NCI-H1694 treated with DMSO at 0.1 percent for 48 hours (cell line): Measurements from ENCODE around the gene PRR18.

Source experiments
- DNase-seq: peaks from one replicate; lab custom pipeline; 2025; lab: John Stamatoyannopoulos, UW

Gene PRR18

DNA sequence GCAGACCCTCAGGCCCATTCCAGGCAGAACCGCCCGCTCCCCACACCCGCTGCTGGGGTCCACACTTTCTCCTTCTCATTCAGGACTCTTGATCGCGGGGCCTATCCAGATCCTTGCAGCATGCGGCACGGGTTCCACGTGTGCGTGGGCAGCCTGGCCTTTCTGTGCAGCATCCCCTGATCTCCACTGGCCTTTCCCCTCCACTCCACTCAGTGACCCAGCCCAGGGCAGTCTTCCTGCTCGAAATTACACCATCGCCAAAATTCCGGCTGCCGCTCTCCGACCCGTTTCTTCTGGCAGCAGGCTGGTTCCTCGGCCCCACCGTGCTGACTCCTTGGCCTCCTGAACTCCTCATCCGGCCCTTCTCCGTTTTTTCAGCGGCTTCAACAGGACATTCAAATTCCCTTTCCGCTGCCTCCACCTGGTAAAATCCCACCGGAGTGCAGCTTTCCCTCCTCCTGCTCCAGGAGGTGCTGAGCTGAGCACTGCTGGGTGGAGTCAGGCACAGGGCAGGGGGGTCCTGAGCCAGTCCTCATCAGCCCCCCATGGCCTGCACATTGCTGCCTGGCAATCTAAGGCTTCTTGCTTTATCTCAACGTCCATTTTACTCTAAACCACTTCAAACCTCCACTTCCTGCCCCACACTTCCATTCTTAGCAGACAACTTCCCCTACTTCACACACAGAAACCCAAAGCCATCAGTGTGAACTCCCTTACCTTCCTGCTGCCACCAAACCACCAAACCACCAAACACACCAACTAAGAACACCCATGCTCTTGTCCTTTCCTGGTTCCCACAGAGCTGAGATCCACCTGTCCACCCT is 25.2 kb upstream of the PRR18 start:
- DNase-seq = no peak

DNA sequence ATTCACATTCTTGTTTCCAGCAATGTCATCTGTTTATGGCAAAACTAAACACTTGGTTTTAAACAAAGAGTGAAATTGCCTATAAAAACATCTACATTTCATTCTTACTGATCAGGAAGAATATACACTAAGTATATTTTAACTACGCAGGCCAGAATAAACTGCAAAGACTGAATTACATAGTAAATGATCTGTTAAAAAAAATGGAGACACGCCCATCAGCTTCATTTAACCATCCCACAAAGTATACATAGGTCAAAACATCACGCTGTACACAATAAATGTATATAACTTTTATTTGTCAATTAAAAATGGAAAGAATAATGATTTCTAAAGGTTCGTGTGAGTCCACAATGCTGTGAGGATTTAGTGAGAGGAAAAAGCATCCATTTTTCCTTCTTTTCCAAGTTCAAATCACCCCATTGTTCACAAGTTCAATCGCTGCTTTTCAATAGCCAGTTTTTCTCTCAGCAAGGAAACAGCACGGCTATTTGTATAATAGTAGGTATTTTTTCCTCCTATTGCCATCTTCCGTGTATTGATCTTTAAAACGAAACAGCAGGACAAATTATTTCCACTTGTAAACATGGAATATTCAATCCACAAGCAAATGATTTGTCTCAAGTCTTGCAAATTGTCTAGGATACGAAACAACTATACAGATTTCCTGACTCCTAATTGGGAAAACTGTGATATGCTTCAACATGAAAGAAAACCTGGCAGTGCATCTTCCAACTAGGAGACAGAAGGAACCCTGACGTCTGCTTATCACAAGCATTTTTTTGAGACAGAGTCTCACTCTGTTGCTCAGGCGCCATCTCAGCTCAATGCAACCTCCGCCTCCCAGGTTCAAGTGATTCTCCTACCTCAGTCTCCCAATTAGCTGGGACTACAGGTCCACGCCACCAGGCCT is 23.6 kb upstream of the PRR18 start:
- DNase-seq = no peak

DNA sequence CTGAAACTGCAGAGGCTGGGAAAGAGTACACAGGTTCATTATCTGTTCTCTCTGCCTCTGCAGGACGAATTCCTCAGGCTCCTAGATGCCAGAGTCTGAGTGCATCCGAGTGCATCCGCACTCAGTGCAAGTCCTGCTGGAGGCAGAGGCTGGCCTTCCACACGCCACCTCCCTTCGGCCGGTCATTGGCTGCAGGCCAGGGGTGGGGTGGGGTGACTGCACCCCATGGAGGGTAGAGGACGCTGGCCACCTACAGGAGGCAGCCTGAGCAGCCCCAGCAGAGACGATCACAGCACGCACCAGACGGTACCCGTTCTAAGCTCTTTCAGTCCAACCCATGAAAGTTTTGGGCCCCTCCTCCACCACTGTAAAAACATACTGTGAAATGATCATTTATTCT is 22.4 kb upstream of the PRR18 start:
- no peak for DNase-seq

DNA sequence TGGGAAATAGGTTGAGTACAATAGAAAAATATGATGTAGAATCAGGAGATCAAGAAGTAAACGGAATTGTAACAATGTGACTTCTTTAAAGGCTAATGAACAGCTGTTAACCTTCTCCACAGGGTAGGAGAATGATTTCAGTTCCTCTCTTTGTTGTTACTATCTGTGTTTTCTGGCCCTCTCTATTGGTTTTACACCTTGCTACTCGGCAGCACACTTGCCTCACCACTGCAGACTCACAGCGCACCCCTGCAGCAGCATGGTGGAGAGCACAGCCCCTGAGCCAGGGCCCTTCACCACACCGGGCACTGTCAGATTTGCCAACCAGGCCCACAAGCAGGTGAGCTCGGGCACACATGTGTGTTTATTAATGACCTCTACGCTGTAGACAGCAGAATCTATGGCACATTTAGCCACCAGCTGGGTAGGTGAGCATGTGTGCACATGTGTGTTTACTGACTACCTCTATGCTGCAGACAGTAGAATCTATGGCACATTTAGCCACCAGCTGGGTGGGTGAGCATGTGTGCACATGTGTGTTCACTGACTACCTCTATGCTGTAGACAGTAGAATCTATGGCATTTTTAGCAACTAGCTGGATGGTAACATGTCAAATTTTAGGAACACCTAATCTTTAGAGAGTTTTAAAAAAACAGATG is 17.3 kb upstream of the PRR18 start:
- no peak for DNase-seq

DNA sequence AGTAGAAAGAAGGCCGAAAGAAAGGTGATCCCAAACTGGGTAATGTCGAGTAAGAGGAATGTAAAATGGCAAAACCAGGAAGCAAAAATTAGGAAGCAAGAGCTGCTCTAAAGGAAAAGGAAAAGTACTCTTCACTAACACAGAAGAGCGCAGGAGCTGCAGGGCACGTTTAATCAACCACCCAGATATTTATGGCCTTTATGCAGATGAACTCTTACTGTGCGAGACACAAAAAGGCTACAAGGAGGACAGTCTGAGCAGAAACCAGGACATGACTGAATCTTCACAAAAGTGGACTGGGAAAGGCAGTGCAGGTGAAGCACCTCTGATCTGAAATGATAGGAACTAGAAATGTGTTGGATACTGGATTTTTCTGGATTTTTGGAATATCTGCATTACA is 15.2 kb upstream of the PRR18 start:
- no peak for DNase-seq

DNA sequence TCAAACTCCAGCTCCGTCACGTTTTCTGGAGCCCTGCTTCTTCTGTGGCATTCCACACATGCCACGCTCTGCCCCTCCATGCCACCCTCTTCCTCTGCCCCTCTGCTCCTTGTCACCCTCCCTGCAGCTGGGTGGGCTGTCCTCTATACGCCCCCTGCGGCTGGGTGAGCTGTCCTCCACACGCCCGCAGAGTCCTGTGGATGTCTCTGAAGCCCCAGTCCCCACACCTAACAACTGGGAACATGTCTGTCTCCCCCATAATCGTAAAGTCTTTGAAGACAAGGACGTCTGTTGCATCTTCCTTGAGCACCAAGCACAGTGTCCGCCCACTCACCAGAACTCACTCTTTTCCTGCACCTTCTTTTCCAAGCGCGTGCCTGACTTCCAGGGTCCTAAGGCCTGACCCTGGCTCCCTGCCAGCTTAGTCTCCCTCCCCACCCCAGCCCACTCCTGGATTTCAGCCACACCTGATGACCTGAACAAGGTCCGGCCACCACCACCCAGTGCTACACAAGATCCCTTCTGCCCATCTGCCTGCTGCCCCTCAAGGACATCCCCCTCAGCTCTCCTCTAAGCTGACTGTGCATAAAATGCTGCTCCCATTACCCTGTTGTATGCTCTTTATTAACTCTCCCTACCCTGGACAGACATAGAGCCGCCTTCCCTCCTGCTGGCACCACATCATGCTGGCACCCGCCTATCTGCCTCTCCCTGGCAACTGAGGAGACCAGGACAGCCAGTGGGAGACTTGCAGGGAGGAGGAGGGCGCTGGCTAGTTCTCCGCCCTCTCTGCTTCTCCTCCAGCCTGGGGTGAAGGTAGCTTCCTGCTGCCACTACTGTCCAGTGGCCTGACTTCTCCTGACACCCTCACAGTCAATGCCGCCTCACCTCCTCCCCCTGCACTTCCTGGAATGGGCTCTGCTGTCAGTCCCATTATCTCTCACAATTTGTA is 10.7 kb upstream of the PRR18 start:
- no peak for DNase-seq

DNA sequence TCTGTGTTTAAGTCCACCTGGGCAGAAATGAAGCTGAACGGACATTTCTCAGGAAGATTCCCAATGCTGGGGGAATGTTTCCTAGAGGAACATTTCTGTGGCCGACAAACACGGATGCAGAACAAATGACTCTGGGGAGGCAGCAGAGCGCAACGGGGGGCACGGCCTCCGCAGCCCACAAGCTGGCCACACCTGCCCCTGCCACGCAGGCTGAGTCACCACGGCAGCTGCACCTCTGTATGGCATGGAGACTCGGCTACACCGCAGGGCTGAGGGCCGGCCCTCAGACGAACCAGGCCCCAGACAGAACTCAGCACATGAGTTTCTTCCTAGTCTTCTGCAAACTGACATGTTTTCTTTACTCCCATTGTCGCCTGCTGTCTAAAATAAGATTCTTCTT is 10.0 kb upstream of the PRR18 start:
- no peak for DNase-seq

DNA sequence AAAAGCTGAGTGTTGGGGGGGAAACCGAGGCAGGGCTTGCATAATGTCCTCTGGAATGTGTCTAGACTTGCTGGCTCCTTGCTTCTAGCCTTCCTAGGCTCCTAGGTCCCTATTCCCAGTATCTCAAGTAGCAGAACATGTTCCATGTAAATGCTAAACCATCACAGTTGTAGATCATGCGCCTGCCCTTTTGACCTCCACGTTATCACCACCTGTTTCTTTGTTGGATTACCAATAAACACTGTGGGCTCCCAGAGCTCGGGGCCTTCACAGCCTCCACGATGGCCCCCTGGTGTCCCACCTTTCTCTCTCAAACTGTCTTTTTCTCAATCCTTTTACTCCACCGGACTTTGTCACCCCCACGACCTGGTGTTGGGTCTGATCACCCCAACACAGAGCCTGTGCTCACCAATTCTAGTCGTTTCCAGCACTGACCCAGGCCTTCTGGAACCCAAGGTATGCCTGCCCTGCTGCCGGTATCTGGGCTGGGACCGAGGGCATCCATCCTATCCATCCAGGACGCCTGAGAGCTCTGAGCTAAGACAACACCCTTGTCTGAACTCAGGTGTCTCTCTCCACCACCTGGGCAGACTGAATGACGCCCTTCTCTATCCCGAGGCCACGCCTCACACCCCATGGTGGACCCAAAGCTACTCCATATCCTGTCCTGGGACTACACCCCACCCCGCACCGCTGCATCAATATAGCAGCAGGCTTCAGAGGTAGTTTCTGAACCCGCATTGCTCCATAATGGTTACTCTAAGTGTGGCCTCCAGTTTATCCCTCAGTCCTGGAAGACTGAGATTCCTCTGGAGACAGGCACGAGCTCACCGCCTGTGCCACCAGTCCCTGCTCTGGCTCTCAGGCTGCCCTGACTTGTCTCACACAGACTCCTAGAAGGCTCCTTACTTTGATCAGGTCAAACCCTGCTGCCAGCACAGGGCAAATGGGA is 9.3 kb upstream of the PRR18 start:
- DNase-seq = no peak

DNA sequence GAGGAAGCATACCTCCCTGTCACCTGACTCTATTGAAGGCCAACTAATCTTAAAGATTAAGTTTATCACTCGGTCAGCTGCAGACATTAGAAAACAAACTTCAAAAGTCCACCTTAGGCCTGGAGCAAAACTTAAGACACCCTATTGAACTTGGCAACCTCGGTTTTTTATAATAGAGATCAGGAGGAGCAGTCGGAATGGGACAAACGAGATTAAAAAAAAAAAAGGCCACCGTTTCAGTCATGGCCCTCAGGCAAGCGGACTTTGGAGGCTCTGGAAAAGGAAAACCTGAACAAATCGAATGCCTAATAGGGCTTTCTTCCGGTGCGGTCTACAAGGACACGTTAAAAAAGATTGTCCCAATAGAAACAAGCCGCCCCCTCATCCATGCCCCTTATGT is 7.2 kb upstream of the PRR18 start:
- DNase-seq = no peak

DNA sequence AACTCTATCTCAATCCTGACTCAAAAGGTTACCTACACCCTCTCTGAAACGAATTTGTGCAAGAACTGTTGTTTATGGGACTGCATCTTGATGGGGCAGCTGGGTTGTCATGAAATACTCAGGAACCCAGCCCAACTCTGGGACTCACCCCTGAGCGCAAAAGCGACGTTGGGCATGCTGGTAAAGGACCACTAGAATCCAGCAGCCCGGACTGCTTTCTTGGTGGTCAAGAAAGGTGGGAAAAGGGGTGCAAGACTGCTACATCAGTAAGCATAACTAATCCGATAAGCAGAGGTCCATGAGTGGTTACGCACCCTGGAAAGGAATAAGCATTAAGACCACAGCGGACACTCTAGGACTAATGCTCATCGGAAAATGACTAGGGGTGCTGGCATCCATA is 6.3 kb upstream of the PRR18 start:
- DNase-seq = no peak

DNA sequence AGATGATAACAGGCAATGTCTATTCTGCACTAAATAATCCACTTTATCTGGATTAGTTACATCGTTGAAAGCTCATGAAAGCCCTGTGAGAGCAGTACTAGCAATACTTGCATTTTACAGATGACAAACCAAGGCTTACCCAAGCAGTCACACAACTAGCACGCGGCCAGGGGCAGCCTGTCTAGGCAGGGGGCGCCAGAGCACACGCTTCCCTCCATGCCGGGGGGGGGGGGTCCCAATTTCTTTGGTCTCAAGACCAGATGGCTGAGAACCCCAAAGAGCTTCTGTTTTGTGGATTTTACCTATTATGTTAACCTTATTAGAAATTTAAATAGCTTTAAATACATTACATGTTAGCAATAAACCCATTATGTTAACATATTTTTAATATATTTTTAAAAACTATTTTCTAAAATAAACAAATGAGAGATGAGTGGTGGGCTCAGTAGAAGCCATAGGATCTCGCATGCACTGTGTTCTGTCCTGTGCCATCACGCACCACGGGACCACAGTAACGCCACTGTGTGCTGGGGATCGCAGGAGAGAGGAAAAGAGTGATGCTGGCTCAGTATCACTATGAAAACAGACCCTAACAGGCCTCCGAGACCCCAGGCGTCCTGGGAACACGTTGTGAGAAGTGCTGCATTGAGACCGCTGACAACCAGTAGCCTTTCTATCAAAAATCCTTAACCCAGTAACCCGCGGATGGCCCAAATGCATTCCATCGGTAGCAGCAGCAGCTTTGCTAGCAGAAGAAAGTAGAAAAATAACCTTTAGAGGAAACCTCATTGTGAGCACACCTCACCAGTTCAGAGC is 5.3 kb upstream of the PRR18 start:
- peak; percentile 18 for DNase-seq

DNA sequence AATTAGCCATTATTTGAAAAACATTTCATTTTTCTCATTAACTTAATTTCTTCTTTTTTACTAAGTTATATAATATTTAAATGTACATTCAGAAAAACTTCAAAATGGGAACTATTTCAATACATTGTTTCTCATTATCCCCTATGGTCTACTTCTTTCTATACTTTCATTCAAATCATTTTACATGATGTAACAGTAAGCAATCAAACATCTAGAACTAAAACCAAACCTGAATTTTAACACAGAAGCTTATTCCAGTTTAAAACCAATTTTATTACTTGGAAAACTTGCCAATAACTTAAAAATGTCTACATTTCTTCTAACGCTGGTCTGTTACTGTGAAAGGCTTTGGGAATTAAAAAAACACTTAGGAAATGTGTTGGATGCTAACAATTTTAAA is 4.6 kb upstream of the PRR18 start:
- DNase-seq = no peak

DNA sequence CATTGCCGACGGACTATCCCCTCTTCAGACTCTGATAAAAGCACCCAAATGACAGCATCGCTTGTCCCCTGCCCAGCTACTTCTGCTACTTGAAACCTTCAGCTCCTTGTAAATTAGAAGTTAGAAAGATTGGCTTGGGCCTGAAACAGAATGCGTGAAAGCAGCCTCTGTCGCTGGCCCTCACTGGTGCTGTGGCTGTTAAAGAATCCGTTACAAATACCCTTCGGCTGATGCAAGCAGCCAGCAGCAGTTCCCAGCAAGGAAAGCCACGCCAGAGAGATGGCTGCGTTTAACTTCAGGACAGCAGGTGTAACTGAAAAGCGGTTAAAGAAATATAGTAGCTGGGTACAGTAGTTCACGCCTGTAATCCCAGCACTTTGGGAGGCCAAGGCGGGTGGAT is 2.4 kb upstream of the PRR18 start:
- DNase-seq = no peak

DNA sequence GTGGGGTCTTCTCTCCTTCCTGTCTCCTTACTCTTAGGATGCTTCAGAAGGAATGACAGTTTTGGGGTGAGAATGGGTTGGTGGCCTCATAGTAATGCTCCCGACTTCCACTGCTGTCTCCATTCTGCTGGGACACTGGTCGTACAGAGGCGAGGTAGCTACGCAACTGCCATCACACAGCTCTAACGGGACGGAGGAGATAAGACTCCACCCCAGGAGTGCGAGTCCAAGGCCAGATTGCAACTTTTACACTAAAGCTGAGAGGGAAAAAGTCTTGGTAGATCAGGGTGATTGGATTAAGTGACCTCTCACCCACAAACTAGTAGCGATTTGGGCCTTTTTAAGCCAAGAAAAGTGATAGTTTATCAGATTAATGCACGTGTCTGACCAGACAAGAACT is 1.8 kb upstream of the PRR18 start:
- DNase-seq = no peak

DNA sequence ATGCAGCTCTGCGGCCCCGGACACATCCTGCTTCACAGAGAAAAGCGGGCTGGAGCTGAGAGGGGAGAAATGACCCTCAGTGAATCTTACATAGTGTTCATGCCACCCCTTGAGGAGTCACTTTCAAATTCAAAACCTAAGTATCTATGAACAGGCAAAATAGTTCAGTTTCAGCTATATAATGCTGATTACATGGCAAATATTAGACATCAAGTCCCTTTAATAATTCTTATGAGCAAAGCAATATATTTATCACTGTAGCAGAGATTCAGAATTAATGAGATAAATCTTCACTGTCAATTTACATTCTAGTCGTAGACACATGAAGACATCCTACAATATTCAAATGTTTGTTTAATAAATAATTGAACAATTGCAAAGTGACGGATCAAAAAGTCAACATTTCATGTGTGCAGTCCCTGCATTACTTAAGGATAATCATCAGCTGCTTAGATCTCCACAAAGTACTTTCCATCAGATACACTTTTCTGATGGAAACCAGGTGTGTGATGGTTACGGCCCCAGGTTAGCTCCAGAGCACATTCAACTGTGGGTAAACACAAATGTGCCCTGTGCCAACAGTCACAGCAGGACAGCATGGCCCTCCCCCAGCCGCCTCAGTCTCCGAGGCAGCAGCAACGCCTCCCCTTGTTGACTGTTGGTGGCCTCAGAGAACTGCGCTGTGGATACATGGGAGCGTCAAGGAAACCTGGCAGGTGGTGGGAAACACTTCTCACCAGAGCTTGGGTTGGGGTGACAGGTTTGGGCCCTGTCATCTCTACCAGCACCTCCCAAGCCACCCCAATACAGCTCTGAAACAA is 787 bp upstream of the PRR18 start:
- no peak for DNase-seq

DNA sequence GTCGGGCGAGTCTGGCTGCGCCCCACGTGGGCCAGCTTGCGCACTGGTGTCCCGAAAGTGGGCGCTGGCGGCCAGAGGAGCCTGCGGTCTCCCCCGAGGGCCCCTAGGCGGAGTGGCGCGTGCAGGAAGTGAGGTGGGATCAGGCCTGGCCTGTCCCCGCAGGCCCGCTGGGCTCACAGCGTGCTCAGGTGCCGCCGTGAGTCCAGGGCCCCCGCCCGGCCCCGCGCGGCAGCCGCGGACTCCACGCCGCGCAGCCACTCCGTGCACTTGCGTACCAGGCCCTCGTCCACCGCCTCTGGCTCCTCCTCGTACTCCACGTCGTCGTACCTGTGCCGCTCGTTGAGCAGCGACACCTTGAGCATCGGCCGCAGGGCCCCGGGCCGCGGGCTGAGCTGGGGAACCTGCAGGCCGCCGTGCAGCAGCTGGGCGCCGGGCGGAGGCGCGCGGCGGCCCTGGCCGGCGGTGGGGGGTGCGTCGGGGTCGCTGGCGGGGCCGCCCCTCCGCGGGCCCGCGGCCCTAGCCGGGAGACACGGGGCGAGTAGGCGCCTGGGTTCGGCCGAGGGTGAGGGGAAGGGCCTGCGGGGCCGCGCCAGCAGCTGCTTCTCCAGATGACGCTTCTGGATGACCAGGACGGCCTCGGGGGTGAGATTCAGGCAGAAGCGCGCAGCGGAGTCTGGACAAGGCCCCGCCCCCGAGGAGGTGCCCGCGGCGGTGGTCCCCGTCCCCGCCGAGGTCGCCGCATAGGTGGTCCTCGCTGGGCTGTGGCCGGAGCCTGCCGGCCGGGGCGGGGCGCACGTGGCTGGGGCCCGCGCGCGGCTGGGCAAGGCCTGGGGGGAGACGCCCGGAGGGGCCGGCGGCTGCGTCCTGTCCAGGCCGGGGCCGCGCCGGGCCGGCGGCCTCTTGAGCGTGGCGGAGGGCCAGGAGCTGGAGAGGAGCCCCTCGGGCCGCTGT is 835 bp downstream of the PRR18 start:
- DNase-seq = no peak

DNA sequence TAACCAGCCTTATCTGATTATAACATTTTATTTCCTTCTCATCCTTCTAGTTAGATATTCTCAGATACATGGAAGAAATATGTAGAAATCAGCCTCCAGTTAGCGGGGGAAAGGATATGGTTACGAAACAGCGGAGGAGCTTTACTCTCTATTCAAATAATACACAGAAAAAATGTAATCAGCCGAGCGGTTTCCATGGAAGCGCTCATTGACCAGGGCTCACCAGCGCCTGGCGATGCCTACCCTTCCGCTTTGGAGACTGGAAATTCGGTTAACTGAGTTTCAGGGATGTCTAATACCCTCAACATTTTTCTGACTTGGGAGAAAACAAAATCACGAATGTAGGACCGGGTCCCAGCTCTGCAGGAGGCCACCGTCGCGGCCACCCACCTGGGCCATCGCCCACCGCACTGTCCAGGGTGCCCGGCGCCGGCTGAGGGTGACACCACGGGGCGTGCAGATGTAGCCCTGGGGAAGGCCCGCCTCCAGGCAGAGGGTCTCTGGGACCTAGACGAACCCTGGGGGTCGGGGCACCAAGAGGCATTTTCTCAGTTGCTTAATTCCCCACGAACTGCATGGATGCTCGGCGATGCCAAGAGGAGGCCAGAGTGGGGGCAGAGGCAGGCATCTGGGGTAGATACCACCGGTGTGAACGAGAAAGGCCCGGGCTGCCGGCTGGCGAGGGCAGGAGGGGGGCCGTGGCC is 1.7 kb downstream of the PRR18 start:
- no peak for DNase-seq
